Effector memory CD8-positive, alpha-beta T cell (primary cell): Measurements from ENCODE around the gene GAN.
A peak's percentile ranks its signal among the peaks of the same experiment; 100 is the strongest.

Source experiments
- ATAC-seq: fragments of 150-1000 bp; cut with Tn5 transposase; replicated peaks from 2 replicates; pipeline ENCODE4 v1.10.0; 2021; ENCODE audit warnings: mild to moderate bottlenecking, moderate library complexity
- DNase-seq, 3 experiments: peaks; one replicate each; pipeline ENCODE4 v3.0.0; 2021
- H3K27ac Mint-ChIP-seq, 2 donors: one replicate each; pipeline ENCODE4 v1.8.0; 2022; ENCODE audit warnings: mild to moderate bottlenecking in 2 of 2, mixed read lengths in 2 of 2, moderate library complexity in 2 of 2
- H3K27me3 Mint-ChIP-seq, 2 donors: one replicate each; pipeline ENCODE4 v1.8.0; 2022; ENCODE audit warnings: mixed read lengths in 2 of 2
- H3K36me3 Mint-ChIP-seq: one replicate; pipeline ENCODE4 v1.8.0; 2022; ENCODE audit warnings: mild to moderate bottlenecking, moderate library complexity, mixed read lengths; ENCODE audit not compliant: insufficient read depth
- H3K4me1 Mint-ChIP-seq, 2 donors: one replicate each; pipeline ENCODE4 v1.8.0; 2022; ENCODE audit warnings: low read depth in 2 of 2, mixed read lengths in 2 of 2
- H3K4me3 Mint-ChIP-seq, 2 donors: one replicate each; pipeline ENCODE4 v1.8.0; 2022; ENCODE audit warnings: mild to moderate bottlenecking in 2 of 2, mixed read lengths in 2 of 2, moderate library complexity in 2 of 2
- H3K9me3 Mint-ChIP-seq, 2 donors: one replicate each; pipeline ENCODE4 v1.8.0; 2022; ENCODE audit warnings: mixed read lengths in 2 of 2
- total RNA-seq, 9 experiments: gene quantifications; one replicate each; lab custom pipeline; 2026; lab: John Stamatoyannopoulos, UW

The GAN gene, protein sequence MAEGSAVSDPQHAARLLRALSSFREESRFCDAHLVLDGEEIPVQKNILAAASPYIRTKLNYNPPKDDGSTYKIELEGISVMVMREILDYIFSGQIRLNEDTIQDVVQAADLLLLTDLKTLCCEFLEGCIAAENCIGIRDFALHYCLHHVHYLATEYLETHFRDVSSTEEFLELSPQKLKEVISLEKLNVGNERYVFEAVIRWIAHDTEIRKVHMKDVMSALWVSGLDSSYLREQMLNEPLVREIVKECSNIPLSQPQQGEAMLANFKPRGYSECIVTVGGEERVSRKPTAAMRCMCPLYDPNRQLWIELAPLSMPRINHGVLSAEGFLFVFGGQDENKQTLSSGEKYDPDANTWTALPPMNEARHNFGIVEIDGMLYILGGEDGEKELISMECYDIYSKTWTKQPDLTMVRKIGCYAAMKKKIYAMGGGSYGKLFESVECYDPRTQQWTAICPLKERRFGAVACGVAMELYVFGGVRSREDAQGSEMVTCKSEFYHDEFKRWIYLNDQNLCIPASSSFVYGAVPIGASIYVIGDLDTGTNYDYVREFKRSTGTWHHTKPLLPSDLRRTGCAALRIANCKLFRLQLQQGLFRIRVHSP
- 20.2 to 63.3 (median 50.0) reads per million in 9 experiments for total RNA-seq

DNA sequence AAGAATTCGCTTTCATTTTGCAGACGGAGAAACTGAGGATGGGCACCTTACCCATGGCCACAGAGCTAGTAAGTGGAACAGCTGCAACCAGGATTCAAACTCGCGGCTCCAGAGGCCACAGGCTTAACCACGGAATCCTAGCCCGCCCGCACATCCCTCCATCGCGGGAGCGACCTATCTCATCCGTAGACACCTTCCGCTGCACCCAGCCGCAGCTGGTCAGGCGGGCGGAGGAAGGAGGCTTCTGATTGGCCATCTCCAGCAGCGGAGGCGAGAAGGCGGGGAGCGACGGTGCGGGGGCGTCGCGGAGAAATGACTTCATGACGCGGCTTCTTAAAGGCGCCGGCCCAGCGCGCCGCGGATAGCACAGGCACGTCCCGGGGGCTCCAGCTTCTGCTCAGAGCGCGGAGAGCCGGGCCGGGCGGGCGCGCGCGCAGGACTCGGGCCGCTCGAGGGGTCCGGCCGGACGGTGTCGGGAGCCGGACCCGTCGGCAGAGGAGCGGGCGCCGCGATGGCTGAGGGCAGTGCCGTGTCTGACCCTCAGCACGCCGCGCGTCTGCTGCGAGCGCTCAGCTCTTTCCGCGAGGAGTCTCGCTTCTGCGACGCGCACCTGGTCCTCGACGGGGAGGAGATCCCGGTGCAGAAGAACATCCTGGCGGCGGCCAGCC is at the start of gene GAN:
GAN (plus strand) TSS at position 360 of the 668 bp plus-strand sequence; CDS start at position 512, 152 bp downstream.
- DNase-seq (peak; percentile 90 to 91 (median 91)), ATAC-seq (peak; percentile 94)
- Mint-ChIP-seq H3K27ac (peak within 1 kb of the TSS; percentile 95 to 96), H3K4me3 (peak within 1 kb of the TSS; percentile 94 to 95), H3K36me3 (peaks cover 15% of the 10 kb centered on the region), H3K9me3 (no peaks in the 10 kb centered on the region), H3K4me1 (peaks cover 28 to 49% of the 10 kb centered on the region in 2 donors), H3K27me3 (no peaks in the 10 kb centered on the region)

DNA sequence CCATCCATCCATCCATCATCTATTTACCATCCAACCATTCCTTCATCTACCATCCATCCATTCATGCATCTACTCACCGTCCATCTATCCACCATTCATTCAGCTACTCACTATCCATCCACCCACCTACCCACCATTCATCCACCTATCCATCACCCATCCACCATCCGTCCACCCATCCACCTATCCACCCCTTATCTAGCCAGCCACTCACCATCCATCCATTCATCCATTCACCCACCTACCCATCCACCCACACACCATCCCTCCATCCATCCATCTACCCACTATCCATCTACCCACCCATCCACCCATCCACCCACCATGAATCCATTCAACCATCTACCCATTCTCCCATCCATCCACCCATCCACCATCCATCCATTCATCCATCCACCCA is 49.7 kb upstream of the GAN start:
- no peak for ATAC-seq
- H3K4me1 Mint-ChIP-seq, result peaks cover 0 to 6% of the 10 kb centered on the region in 2 donors
- no peak overlapping the region for H3K27ac Mint-ChIP-seq
- no peak overlapping the region for H3K4me3 Mint-ChIP-seq
- H3K9me3 Mint-ChIP-seq, result peaks cover 2 to 8% of the 10 kb centered on the region in 2 donors
- DNase-seq, result no peak
- H3K27me3 Mint-ChIP-seq, result peaks cover 6 to 28% of the 10 kb centered on the region in 2 donors
- no peaks in the 10 kb centered on the region for H3K36me3 Mint-ChIP-seq

DNA sequence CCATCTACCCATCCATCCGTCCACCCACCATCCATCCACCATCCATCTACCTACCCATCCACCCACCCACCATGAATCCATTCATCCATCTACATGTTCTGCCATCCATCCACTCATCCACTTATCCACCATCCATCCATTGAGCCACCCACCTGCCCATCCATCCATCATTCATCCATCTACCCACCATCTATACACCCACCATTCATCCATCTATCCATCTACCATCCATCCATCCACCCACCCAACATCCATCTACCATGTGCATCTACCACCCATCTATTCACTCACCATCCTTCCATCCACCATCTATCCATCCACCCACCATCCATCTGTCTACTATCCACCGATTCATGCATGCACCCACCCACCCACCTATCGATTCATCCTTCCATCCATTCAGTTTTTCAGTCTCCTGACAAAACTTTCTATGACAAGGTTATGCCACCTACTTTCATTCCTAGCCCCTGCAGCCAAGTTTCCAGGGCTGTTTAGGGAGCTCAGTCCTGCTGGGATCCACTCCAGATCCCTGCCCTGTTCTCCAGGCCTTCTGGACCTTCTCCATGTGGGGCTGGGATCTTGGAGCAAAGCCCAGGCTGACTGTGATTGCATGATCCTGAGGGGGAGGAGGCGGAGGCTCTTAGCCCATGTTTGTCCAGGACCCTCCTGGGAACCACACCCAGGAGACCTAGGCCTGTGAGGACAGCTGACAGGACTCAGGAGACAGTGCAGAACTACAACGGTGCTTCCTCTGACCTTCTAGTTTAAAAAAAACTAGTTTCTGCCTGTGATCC is 48.9 kb upstream of the GAN start:
- ATAC-seq (no peak), DNase-seq (no peak)
- Mint-ChIP-seq H3K27me3 (peaks cover 6 to 28% of the 10 kb centered on the region in 2 donors), H3K36me3 (no peaks in the 10 kb centered on the region), H3K27ac (no peak overlapping the region), H3K4me1 (peaks cover 0 to 5% of the 10 kb centered on the region in 2 donors), H3K4me3 (no peak overlapping the region), H3K9me3 (peaks cover 2 to 8% of the 10 kb centered on the region in 2 donors)

DNA sequence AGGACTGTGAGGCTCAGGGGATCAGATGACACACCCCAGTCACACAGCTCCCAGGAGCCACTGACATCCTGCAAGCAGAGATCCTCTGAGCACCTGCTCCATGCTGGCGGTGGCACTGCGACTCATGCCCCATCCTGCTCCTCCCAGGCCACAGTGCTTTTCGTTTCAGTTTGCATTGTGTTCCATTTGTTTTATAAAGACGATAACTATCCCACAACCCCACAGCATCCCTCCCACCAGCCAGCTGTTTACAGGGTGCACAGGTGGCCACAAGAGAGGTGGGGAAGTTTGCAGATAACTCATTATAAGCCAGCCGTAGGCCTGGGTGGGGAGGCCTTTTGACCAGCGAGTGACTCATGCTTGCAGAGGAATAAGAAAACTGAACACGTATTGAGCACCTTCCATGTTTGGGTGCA is 48.1 kb upstream of the GAN start:
- DNase-seq (no peak), ATAC-seq (no peak)
- Mint-ChIP-seq H3K27me3 (peaks cover 13 to 36% of the 10 kb centered on the region in 2 donors), H3K4me1 (peaks cover 0 to 4% of the 10 kb centered on the region in 2 donors), H3K27ac (no peak overlapping the region), H3K36me3 (no peaks in the 10 kb centered on the region), H3K9me3 (peaks cover 2 to 8% of the 10 kb centered on the region in 2 donors), H3K4me3 (no peak overlapping the region)

DNA sequence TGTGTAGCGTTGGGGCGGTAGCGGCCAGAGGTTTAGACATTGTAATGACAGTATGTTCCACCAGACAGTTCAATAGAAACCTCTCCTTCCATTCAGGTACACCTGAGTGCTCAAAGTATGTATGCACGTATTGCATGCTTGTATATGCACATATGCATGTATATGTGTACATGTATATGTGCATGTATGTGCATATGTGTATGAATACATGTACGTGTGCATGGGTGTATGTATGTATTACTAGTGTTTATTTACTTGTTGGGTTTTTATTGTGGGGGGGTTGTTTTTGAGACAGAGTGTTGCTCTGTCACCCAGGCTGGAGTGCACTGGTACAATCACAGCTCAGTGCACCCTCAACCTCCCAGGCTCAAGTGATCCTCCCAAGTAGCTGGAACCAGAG is 46.3 kb upstream of the GAN start:
- peaks cover 2 to 8% of the 10 kb centered on the region in 2 donors for H3K9me3 Mint-ChIP-seq

DNA sequence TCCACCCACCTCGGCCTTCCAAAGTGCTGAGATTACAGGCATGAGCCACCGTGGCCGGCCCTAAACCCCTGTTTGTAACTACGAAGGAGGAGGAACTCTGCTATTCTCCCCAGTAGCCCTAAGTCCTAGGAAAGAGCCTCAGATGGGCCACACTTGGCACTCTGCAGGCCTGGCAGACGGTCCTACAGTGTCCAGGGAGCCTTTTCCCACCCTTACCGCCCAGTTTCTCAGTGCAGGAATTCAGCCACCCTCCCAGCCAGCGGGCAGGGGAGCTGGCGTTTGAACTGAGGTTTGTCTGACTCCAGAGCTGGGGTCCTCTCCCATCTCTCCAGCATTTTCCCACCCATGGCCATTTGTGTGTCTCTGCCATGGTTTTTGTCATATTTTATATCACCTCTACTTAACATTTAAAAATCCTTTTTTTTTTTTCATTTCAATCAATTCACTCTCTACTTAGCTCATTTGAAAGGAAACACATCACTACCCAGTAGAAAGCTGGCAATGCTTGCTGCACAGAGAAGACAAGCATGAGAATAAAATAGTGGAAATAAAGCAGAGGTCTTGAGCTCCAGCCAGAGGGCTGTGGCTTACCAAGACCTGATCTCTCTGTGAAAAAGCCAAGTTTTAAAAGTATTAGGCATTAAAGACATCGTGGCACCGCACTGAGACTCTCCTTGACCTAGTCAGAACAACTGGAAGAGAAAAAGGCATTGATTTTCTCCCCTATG is 41.4 kb upstream of the GAN start:
- H3K36me3 Mint-ChIP-seq, result no peaks in the 10 kb centered on the region
- H3K27ac Mint-ChIP-seq, result peak overlapping the region in 1 of 2 donors; percentile 58
- no peak for ATAC-seq
- DNase-seq, result no peak
- H3K4me1 Mint-ChIP-seq, result no peaks in the 10 kb centered on the region
- H3K27me3 Mint-ChIP-seq, result peaks cover 26 to 44% of the 10 kb centered on the region in 2 donors
- H3K9me3 Mint-ChIP-seq, result no peaks in the 10 kb centered on the region
- H3K4me3 Mint-ChIP-seq, result no peak overlapping the region

More for the DNA sequence above, 46.3 kb upstream of the GAN start:
- no peak for DNase-seq
- no peaks in the 10 kb centered on the region for H3K36me3 Mint-ChIP-seq
- no peak for ATAC-seq
- peaks cover 18 to 50% of the 10 kb centered on the region in 2 donors for H3K27me3 Mint-ChIP-seq
- H3K4me3 Mint-ChIP-seq, result no peak overlapping the region
- H3K4me1 Mint-ChIP-seq, result peaks cover 0 to 4% of the 10 kb centered on the region in 2 donors
- H3K27ac Mint-ChIP-seq, result no peak overlapping the region

DNA sequence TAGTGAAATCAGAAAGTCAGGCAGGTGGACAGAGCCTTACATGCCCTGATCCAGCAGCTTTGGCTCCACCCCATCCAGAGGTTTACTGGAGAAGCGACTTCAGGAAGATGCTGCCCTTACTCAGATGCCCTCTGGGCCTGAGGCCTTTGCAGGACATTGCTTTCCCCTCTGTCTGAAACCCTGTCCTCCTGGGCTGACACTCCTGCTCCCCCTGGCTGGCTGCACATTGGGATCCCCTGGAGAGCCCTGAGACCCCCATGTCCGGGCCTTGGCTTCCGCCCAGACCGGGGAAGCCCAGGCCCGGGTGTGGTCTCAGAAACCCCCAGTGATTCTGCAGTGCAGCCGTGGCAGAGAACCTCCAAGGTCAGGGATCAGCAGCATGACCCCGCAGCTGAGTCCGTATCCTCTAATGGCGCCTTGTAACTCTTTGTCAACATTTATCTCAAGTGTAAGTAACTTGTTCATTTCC is 39.7 kb upstream of the GAN start:
- no peak overlapping the region for H3K4me3 Mint-ChIP-seq
- H3K4me1 Mint-ChIP-seq, result no peaks in the 10 kb centered on the region
- DNase-seq (no peak), ATAC-seq (no peak)
- H3K27ac Mint-ChIP-seq, result no peak overlapping the region
- no peaks in the 10 kb centered on the region for H3K36me3 Mint-ChIP-seq
- H3K9me3 Mint-ChIP-seq, result no peaks in the 10 kb centered on the region
- H3K27me3 Mint-ChIP-seq, result peaks cover 26 to 44% of the 10 kb centered on the region in 2 donors

DNA sequence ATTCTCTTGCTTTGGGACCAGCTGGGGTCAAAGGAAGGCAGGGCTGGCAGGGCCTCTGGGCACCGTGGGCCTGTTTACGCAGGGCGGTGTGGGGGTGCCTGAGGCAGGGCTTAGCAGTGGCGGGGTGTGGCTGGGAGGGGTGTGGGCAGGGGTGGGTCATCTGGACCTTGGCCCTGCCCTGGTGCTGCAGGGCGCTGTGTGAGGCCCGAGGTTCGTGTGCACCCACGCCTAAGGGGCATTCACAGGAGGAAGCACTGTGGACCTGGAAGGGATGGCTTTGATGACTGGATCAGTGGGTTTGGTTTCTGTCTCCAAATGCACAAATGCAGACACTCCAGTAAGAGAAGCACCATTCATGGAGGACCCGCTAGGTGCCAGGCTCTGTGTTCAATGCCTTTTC is 39.0 kb upstream of the GAN start:
- no peaks in the 10 kb centered on the region for H3K9me3 Mint-ChIP-seq
- no peaks in the 10 kb centered on the region for H3K4me1 Mint-ChIP-seq
- no peak overlapping the region for H3K4me3 Mint-ChIP-seq
- H3K27ac Mint-ChIP-seq, result no peak overlapping the region
- ATAC-seq, result no peak
- peaks cover 26 to 44% of the 10 kb centered on the region in 2 donors for H3K27me3 Mint-ChIP-seq
- DNase-seq, result no peak
- no peaks in the 10 kb centered on the region for H3K36me3 Mint-ChIP-seq

DNA sequence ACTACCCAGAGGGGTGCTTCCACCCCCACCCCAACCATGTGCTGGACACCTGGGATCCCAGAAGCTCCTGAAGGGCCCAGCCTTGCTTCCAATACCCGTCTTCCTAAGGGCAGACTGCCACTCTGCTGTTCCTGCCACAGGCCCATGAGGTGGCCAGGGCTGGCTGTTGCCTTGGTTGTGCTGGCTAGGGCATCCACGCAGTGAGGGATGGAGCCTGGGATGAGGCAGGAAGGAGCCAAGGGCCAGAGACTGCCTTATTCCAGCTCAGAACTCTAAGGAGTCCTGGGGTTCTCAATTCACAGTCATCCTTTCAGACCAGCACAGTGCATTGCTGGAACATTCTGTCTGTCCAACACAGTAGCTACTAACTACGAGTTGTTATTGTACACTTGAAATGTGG is 38.4 kb upstream of the GAN start:
- ATAC-seq, result no peak
- no peak for DNase-seq
- Mint-ChIP-seq H3K36me3 (no peaks in the 10 kb centered on the region), H3K27ac (no peak overlapping the region), H3K9me3 (no peaks in the 10 kb centered on the region), H3K27me3 (peaks cover 23 to 40% of the 10 kb centered on the region in 2 donors), H3K4me3 (no peak overlapping the region), H3K4me1 (no peaks in the 10 kb centered on the region)

DNA sequence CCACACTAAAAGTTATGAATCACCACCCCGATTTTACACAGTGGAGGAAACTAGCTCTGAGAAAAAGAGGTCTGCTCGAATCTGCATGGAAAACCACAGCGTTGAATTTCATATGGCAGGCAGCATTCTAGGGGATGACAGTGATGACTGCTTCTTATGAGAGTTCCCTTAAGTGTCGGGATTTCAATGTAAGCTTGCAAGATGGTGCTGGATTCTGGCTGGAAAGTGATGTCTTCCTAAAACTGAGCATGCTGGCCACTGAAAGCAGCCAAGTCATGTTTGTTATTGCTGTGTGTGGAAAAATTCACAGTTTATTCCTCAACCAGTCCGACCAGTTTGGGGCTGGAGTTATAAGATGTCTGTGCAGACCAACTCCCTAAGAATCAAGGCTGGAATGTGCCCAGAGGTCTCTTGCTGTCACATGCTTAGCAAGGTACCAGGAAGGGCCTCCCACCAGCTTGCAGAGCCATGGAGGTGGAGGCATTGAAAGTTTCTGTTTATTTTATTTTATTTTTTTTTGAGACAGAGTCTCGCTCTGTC is 37.2 kb upstream of the GAN start:
- Mint-ChIP-seq H3K4me1 (no peaks in the 10 kb centered on the region), H3K4me3 (no peak overlapping the region), H3K27ac (no peak overlapping the region), H3K9me3 (no peaks in the 10 kb centered on the region), H3K36me3 (no peaks in the 10 kb centered on the region), H3K27me3 (peaks cover 18 to 30% of the 10 kb centered on the region in 2 donors)
- DNase-seq, result no peak
- ATAC-seq, result no peak

DNA sequence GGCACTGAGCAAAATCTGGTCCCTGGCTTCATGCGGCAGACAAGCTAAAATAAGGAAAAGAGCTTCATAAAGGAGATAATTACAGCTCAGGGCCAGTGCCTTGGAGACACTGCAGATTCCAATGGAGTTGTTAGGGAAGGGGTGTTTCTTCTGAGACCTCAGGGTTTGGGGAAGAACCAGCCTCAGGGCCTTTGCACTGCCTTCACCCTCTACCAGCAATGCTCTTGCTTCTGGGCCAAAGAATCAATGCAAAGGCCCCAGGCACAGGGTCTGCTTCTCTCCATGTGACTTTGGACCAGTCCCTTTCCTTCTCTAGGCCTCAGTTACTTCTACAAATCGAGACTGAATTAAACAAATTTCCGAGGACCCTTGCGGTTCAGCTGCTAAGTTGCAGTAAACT is 36.2 kb upstream of the GAN start:
- DNase-seq, result no peak
- H3K36me3 Mint-ChIP-seq, result no peaks in the 10 kb centered on the region
- no peak for ATAC-seq
- no peak overlapping the region for H3K4me3 Mint-ChIP-seq
- no peaks in the 10 kb centered on the region for H3K4me1 Mint-ChIP-seq
- H3K27ac Mint-ChIP-seq, result peak overlapping the region in 1 of 2 donors; percentile 16
- H3K9me3 Mint-ChIP-seq, result no peaks in the 10 kb centered on the region
- peaks cover 14 to 27% of the 10 kb centered on the region in 2 donors for H3K27me3 Mint-ChIP-seq

DNA sequence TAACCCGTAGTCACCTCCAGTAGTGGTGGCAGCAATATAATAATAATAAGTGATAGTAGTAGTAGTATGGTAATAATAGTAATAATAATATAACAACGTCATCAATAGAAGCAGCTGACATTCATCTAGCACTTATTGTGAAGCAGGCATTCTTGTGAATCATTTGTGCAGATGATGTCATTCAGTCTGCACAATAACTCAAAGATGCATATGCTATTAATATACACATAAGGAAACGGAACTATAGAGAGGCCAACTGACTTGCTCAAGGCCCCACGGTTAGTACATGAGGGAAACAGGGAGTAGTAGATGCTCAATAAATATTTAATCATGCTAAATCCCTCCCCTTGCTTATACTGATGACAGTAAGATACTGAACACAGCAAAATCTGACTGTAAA is 35.4 kb upstream of the GAN start:
- H3K36me3 Mint-ChIP-seq, result no peaks in the 10 kb centered on the region
- ATAC-seq, result no peak
- no peak overlapping the region for H3K4me3 Mint-ChIP-seq
- DNase-seq, result no peak
- no peak overlapping the region for H3K27ac Mint-ChIP-seq
- peaks cover 11 to 21% of the 10 kb centered on the region in 2 donors for H3K27me3 Mint-ChIP-seq
- no peaks in the 10 kb centered on the region for H3K9me3 Mint-ChIP-seq
- H3K4me1 Mint-ChIP-seq, result no peaks in the 10 kb centered on the region
